CD4-positive, alpha-beta memory T cell (primary cell): ENCODE results near the gene CEP41. TPM values are rescaled to one million over a fixed set of nuclear protein-coding genes. Genes with fewer than 3 reads are reported as not detected.
A peak's percentile ranks its signal among the peaks of the same experiment; 100 is the strongest.

ENCODE experiments used
- CTCF ChIA-PET: fragments of 350-600 bp; sonication (Branson Sonifier 250); formaldehyde crosslinking; loops from one replicate; lab custom pipeline; 2021; ENCODE audit warnings: inconsistent platforms; ENCODE audit not compliant: partially characterized antibody; lab: Charles Lee
- POLR2A ChIA-PET: fragments of 350-600 bp; sonication (Branson Sonifier 250); formaldehyde crosslinking; loops from one replicate; lab custom pipeline; 2021; ENCODE audit not compliant: partially characterized antibody; lab: Charles Lee
- DNase-seq, 5 donors: peaks; one replicate each; pipeline versions ENCODE4 v3.0.0 to v3.0.0-alpha.2; 2020 to 2022; ENCODE audit warnings: mixed read lengths in 1 of 5
- H3K27ac ChIP-seq: one replicate; pipeline ENCODE4 v1.7.0; 2013; ENCODE audit warnings: low read depth, low read length
- H3K27me3 ChIP-seq: 2 replicates; pipeline ENCODE4 v1.7.0; 2013; ENCODE audit warnings: mild to moderate bottlenecking, low read length, moderate library complexity; ENCODE audit not compliant: insufficient read depth
- H3K36me3 ChIP-seq: 2 replicates; pipeline ENCODE4 v1.7.0; 2013; ENCODE audit warnings: mild to moderate bottlenecking, low read length, moderate library complexity; ENCODE audit not compliant: insufficient read depth
- H3K4me1 ChIP-seq: 2 replicates; pipeline ENCODE4 v1.7.0; 2013; ENCODE audit warnings: mild to moderate bottlenecking, low read length, moderate library complexity; ENCODE audit not compliant: insufficient read depth
- H3K4me3 ChIP-seq, 2 donors: one replicate each; pipeline ENCODE4 v1.7.0; 2013; ENCODE audit warnings: low read length in 2 of 2, mild to moderate bottlenecking in 1 of 2
- H3K9me3 ChIP-seq, 2 donors: one replicate each; pipeline ENCODE4 v1.7.0; 2013; ENCODE audit warnings: low read length in 2 of 2, control low read depth in 1 of 2; ENCODE audit not compliant: control insufficient read depth in 1 of 2
- H3K27ac Mint-ChIP-seq, 7 donors: one replicate each; pipeline ENCODE4 v1.8.0; 2020 to 2021; ENCODE audit warnings: mixed read lengths in 7 of 7, mild to moderate bottlenecking in 6 of 7, inconsistent platforms in 3 of 7, moderate library complexity in 3 of 7
- H3K27me3 Mint-ChIP-seq, 2 donors: one replicate each; pipeline ENCODE4 v1.8.0; 2020 to 2021; ENCODE audit warnings: mixed read lengths in 2 of 2
- H3K36me3 Mint-ChIP-seq, 2 donors: one replicate each; pipeline ENCODE4 v1.8.0; 2020 to 2021; ENCODE audit warnings: mixed read lengths in 2 of 2, inconsistent platforms in 1 of 2, mild to moderate bottlenecking in 1 of 2
- H3K4me1 Mint-ChIP-seq, 4 donors: one replicate each; pipeline ENCODE4 v1.8.0; 2020 to 2021; ENCODE audit warnings: mixed read lengths in 4 of 4, mild to moderate bottlenecking in 1 of 4
- H3K4me3 Mint-ChIP-seq, 8 donors: one replicate each; pipeline ENCODE4 v1.8.0; 2020 to 2021; ENCODE audit warnings: mixed read lengths in 8 of 8, mild to moderate bottlenecking in 7 of 8, moderate library complexity in 6 of 8, inconsistent platforms in 3 of 8
- H3K9me3 Mint-ChIP-seq, 8 donors: one replicate each; pipeline ENCODE4 v1.8.0; 2020 to 2021; ENCODE audit warnings: mixed read lengths in 8 of 8, mild to moderate bottlenecking in 5 of 8, inconsistent platforms in 3 of 8, moderate library complexity in 1 of 8
- intact Hi-C: fragments of 100-400 bp; cut with micrococcal nuclease; formaldehyde crosslinking; loops from one replicate; pipeline ENCODE4 v1.15.1; 2023
- polyA plus RNA-seq, 2 donors: library from polyadenylated mRNA; unstranded; fragments of 300-500 nt; fragmentation: Illumina TruSeq; gene quantifications; one replicate each; pipeline ENCODE4 v1.2.3, GENCODE V29; 2021
- total RNA-seq, 2 experiments: library from RNA; stranded (reverse); gene quantifications; one replicate each; pipeline ENCODE4 v1.2.3, GENCODE V29; 2021

CEP41 gene
- total and polyA plus RNA-seq, 4 experiments from 2014 or later: 6.0 to 20.9 (median 11.8) TPM

DNA sequence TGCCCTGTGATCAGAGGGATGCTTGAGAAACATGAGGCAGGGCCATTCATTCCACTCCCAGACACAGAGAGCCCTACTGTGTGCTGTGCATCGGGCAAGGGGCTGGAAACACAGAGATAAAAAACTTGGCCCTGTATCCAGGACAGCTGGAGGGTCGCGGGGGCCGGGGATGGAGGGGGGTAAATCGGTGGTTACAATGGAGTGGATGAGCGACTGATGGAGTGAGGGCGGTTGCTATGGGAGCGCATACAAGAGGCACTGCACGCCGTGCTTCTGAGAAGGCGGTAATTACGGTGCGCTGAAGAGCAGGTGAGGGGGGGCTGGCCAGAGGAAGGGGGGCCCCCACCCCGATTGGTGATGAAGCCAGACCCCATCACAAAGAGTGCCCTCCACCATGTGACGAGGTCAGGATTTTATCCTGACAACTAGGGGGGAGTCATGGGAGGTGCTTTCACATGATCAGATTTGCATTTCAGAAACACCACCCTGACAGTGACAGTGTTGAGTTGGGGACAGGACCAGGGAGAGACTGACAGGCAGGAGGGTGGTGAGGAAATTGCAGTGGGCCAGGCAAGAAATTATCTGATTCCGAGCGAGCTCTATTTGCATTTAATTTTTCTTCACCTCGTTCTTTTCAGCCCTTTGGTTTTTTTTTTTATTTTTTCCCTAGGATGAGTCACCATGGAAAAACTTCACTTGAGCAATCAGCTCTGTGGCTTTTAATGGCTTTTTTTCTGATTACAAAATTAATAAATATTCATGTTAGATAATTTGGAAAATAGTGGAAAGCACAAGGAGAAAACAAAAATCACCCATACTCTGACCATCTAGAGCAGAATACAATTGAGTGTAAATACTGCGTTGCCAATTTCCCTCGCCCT lies 88.4 kb downstream of the CEP41 start:
- ChIA-PET POLR2A (no interaction called here), CTCF (no interaction called here)
- no peak overlapping the region for H3K27ac ChIP-seq
- no peaks in the 10 kb centered on the region for H3K27me3 ChIP-seq
- Mint-ChIP-seq H3K9me3 (no peaks in the 10 kb centered on the region), H3K27me3 (peaks cover 10 to 31% of the 10 kb centered on the region in 2 donors), H3K27ac (no peak overlapping the region), H3K36me3 (no peaks in the 10 kb centered on the region), H3K4me3 (peak overlapping the region in 1 of 8 donors; percentile 50), H3K4me1 (peaks cover 4 to 17% (median 10%) of the 10 kb centered on the region in 4 donors)
- DNase-seq: no peak
- H3K4me3 ChIP-seq: no peak overlapping the region
- H3K36me3 ChIP-seq: no peaks in the 10 kb centered on the region
- H3K9me3 ChIP-seq: no peaks in the 10 kb centered on the region
- intact Hi-C loops: no loop called here
- H3K4me1 ChIP-seq: peaks cover 4% of the 10 kb centered on the region

DNA sequence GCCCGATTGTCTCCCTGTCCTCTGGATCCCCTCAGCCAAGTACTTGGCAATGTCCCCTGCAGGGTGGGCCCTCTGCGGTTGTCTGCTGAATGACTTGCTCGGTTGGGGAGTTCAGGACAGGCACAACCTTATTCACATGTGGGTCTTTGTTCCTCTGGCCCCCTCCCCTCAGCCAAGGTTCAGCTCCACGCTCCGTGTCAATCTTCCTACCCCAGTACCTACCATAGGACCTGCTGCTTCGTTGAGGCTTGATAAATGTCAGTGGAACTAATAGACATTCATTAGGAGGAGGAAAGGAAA lies 89.1 kb downstream of the CEP41 start:
- H3K27ac Mint-ChIP-seq: no peak overlapping the region
- H3K9me3 ChIP-seq: no peaks in the 10 kb centered on the region
- H3K27ac ChIP-seq: no peak overlapping the region
- peaks cover 4 to 17% (median 10%) of the 10 kb centered on the region in 4 donors for H3K4me1 Mint-ChIP-seq
- H3K4me3 Mint-ChIP-seq: no peak overlapping the region
- peaks cover 10 to 31% of the 10 kb centered on the region in 2 donors for H3K27me3 Mint-ChIP-seq
- CTCF ChIA-PET: no interaction called here
- H3K36me3 Mint-ChIP-seq: no peaks in the 10 kb centered on the region
- POLR2A ChIA-PET: no interaction called here
- H3K4me1 ChIP-seq: peaks cover 4% of the 10 kb centered on the region
- intact Hi-C loops: no loop called here
- H3K36me3 ChIP-seq: no peaks in the 10 kb centered on the region
- no peaks in the 10 kb centered on the region for H3K27me3 ChIP-seq
- DNase-seq: no peak
- no peaks in the 10 kb centered on the region for H3K9me3 Mint-ChIP-seq
- H3K4me3 ChIP-seq: no peak overlapping the region

DNA sequence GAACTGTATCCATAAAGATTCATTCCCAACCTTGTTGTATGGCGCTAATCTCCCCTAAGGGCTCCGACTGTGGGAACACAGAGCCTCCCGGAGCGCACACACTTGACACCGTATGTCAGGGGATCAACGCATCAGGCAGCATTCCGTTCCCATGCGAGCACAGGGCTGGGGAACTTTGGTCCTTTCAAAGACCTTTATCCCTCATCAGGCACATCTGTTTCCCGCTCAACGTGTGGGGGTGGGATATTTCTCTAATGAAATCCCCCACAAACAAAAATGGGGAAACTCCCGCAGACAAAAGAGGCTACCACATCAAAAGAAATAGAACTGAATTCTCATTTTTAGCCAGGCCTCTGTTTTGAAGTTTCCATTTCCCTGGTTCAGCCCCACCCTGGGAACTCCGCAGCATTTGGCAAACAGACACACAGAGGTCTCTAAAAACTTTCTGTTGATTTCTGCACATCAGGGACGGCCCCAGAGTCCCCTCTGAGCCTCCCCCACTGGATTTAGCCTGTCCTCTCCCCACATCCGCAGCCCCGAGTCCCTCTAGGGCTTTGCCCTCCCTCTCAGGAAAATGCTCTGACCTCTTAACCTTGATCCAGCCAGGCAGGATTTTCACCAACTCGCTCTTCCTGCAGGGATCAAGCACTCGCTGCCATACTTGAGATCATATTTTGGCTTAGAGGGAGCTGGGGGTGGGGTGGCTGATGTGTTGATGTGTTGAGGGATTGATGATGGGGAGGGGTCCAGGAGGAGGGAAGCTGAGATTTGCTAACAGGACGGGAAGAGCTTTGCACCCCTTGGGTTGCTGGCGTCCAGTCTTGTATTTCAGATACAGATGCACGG lies 89.6 kb downstream of the CEP41 start:
- no peaks in the 10 kb centered on the region for H3K9me3 Mint-ChIP-seq
- DNase-seq: no peak
- peaks cover 10 to 29% of the 10 kb centered on the region in 2 donors for H3K27me3 Mint-ChIP-seq
- H3K4me1 Mint-ChIP-seq: peaks cover 4 to 17% (median 10%) of the 10 kb centered on the region in 4 donors
- peak overlapping the region in 1 of 7 donors; percentile 52 for H3K27ac Mint-ChIP-seq
- H3K36me3 ChIP-seq: no peaks in the 10 kb centered on the region
- peaks cover 4% of the 10 kb centered on the region for H3K4me1 ChIP-seq
- ChIA-PET POLR2A (no interaction called here), CTCF (no interaction called here)
- H3K9me3 ChIP-seq: no peaks in the 10 kb centered on the region
- H3K4me3 Mint-ChIP-seq: peak overlapping the region in 1 of 8 donors; percentile 31
- no peaks in the 10 kb centered on the region for H3K27me3 ChIP-seq
- H3K27ac ChIP-seq: no peak overlapping the region
- intact Hi-C loops: no loop called here
- no peak overlapping the region for H3K4me3 ChIP-seq
- no peaks in the 10 kb centered on the region for H3K36me3 Mint-ChIP-seq

DNA sequence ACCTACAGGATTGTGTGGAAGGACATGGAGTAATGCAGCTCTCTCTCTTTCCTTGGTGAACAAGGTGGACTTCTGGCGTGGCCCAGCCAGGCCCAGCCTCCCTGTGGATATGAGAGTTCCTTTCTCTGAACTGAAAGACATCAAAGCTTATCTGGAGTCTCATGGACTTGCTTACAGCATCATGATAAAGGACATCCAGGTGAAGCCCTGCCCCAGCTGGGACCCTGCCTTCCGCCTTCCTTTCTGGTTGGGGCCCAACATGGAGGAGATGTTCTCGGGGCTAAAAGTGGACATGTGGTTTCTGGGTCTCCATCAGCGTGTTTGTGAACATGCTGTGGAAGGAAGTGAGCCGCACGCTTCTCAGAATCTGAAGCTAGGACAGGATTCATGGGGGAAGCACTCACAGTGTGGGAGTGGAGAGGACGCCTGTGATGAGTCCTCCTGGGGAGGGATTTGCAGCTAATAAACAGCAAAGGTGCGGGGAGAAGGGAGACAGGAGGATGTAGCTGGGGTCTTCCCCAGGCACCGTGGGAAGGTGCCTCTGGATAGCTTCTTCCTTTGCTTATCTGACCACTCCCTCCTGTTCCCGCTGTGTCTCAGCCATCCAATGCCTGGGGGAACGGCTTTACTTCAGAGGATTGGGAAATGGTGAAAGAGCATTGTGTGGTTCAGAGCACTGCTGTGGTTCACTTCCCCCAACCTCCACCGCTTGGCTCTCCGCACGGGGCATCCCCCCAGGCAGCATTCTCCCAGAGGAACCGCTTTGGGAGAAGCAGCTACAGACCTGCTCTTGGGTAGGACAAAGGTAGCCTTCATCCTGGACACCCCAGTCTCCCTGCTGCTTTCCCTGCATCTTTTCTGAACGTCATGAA lies 90.7 kb downstream of the CEP41 start:
- no peaks in the 10 kb centered on the region for H3K9me3 Mint-ChIP-seq
- POLR2A ChIA-PET: no interaction called here
- peaks cover 4 to 17% (median 10%) of the 10 kb centered on the region in 4 donors for H3K4me1 Mint-ChIP-seq
- Histone ChIP-seq H3K27ac (no peak overlapping the region), H3K4me3 (no peak overlapping the region), H3K36me3 (no peaks in the 10 kb centered on the region), H3K9me3 (no peaks in the 10 kb centered on the region), H3K27me3 (no peaks in the 10 kb centered on the region), H3K4me1 (peaks cover 4% of the 10 kb centered on the region)
- H3K36me3 Mint-ChIP-seq: no peaks in the 10 kb centered on the region
- no peak for DNase-seq
- H3K4me3 Mint-ChIP-seq: no peak overlapping the region
- peaks cover 12 to 33% of the 10 kb centered on the region in 2 donors for H3K27me3 Mint-ChIP-seq
- no peak overlapping the region for H3K27ac Mint-ChIP-seq
- intact Hi-C loops: no loop called here
- CTCF ChIA-PET: no interaction called here

DNA sequence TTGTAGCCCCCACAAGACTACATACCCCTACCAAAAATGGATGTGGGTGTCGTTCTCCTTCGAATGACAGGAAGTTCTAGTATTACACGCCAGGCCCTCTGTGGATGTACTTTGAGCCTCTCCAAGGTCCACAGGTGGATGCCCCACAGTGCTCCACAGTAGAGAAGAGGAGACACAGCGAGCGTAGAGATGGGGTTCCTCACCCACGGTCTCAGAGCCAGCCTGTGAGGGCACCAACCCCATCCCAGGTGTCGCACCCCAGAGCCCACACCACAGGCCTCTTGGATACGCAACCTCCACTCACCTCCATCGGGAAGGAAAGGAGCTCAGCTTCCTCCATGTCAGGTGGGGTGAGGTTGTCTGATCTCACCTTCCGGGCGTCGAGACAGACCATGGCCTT lies 93.9 kb downstream of the CEP41 start:
- H3K36me3 ChIP-seq: no peaks in the 10 kb centered on the region

DNA sequence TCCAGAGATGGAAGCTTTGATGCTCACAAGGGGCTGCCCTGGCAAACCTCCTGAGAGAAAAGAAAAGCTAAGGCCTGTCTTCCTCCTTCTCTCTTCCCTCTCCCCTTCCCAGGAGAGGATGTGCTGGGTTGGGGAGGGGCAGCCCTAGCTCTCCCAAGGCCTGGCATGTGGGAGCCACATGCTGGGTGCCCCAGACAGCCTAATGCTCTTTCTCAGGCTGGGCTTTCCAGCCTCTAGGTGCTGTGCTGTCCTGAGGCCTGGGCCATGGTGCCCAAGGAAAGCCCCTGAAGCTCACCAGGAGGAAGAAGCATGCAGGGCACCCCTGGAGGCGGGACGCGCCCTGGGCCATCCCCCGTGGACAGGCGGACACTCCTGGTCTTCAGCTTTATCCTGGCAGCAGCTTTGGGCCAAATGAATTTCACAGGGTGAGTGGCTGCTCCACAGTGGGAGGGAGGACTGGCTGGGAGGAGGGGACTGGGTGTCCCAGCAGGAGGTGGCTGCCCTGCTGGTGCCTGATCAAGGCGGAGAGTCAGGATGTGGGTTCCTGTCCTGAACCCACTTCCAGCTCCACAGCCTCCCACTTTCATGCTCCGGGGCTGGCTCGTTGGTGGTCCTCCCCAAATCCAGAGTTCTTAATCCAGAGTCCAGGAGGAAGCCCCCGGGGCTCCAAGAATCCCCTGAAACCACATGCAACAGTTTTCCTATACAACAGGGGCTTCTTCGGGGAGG lies 94.5 kb downstream of the CEP41 start:
- H3K27me3 ChIP-seq: no peaks in the 10 kb centered on the region
- ChIA-PET CTCF (no interaction called here), POLR2A (no interaction called here)
- no peak overlapping the region for H3K4me3 Mint-ChIP-seq
- H3K9me3 ChIP-seq: no peaks in the 10 kb centered on the region
- no peaks in the 10 kb centered on the region for H3K36me3 Mint-ChIP-seq
- intact Hi-C loops: no loop called here
- H3K27me3 Mint-ChIP-seq: peaks cover 7 to 22% of the 10 kb centered on the region in 2 donors
- no peak overlapping the region for H3K27ac ChIP-seq
- DNase-seq: no peak
- peaks cover 0 to 3% (median 0%) of the 10 kb centered on the region in 8 donors for H3K9me3 Mint-ChIP-seq
- H3K4me1 Mint-ChIP-seq: peaks cover 4 to 14% (median 4%) of the 10 kb centered on the region in 4 donors
- H3K4me3 ChIP-seq: no peak overlapping the region
- H3K27ac Mint-ChIP-seq: no peak overlapping the region
- peaks cover 4% of the 10 kb centered on the region for H3K4me1 ChIP-seq
- no peaks in the 10 kb centered on the region for H3K36me3 ChIP-seq

More for the DNA sequence above, 93.9 kb downstream of the CEP41 start:
- Mint-ChIP-seq H3K27ac (no peak overlapping the region), H3K4me1 (peaks cover 4 to 17% (median 7%) of the 10 kb centered on the region in 4 donors), H3K27me3 (peaks cover 8 to 28% of the 10 kb centered on the region in 2 donors), H3K4me3 (no peak overlapping the region), H3K36me3 (no peaks in the 10 kb centered on the region), H3K9me3 (peaks cover 0 to 3% (median 0%) of the 10 kb centered on the region in 8 donors)
- ChIA-PET POLR2A (no interaction called here), CTCF (no interaction called here)
- intact Hi-C loops: no loop called here
- no peaks in the 10 kb centered on the region for H3K9me3 ChIP-seq
- DNase-seq: no peak
- H3K4me1 ChIP-seq: peaks cover 4% of the 10 kb centered on the region
- no peak overlapping the region for H3K4me3 ChIP-seq
- no peaks in the 10 kb centered on the region for H3K27me3 ChIP-seq
- no peak overlapping the region for H3K27ac ChIP-seq
